CD14-positive monocyte (primary cell): ENCODE results near the gene CD226. TPM values are rescaled to one million over a fixed set of nuclear protein-coding genes. Genes with fewer than 3 reads are reported as not detected.

Source experiments
- DNase-seq, 3 donors: peaks; one replicate each; pipeline ENCODE4 v3.0.0-alpha.2; 2011 to 2022
- H2AFZ ChIP-seq: 2 replicates; pipeline ENCODE4 v1.6.0; 2012; ENCODE audit warnings: mild to moderate bottlenecking, low read depth, low read length, inconsistent platforms; ENCODE audit not compliant: insufficient read depth, poor library complexity, severe bottlenecking
- H3K27ac ChIP-seq, 2 donors: 1 replicate in 1 of 2; 2 replicates in 1 of 2; pipeline ENCODE4 v1.5.1; 2012 to 2013; ENCODE audit warnings: low read length in 2 of 2, control low read depth in 1 of 2, inconsistent platforms in 1 of 2, low read depth in 1 of 2, mild to moderate bottlenecking in 1 of 2
- H3K27me3 ChIP-seq, 2 donors: one replicate each; pipeline versions ENCODE4 v1.6.0 to v1.6.1; 2011 to 2013; ENCODE audit warnings: low read length in 2 of 2; ENCODE audit not compliant: control insufficient read depth in 2 of 2, insufficient read depth in 2 of 2
- H3K36me3 ChIP-seq, 2 donors: replicated peaks in 1 of 2; 1 replicate in 1 of 2; 2 replicates in 1 of 2; pipeline versions ENCODE4 v1.5.1 to v1.6.1; 2012 to 2013; ENCODE audit warnings: low read length in 2 of 2, control low read depth in 1 of 2, inconsistent platforms in 1 of 2, mild to moderate bottlenecking in 1 of 2; ENCODE audit not compliant: insufficient read depth in 2 of 2, control insufficient read depth in 1 of 2
- H3K4me1 ChIP-seq, 2 donors: 1 replicate in 1 of 2; 2 replicates in 1 of 2; pipeline versions ENCODE4 v1.5.1 to v1.6.1; 2012 to 2013; ENCODE audit warnings: low read length in 2 of 2, control low read depth in 1 of 2, inconsistent platforms in 1 of 2, mild to moderate bottlenecking in 1 of 2, moderate library complexity in 1 of 2; ENCODE audit not compliant: insufficient read depth in 2 of 2, control insufficient read depth in 1 of 2
- H3K4me2 ChIP-seq: replicated peaks from 2 replicates; pipeline ENCODE3; 2012; ENCODE audit warnings: low read length, moderate library complexity, mild to moderate bottlenecking; ENCODE audit not compliant: poor library complexity, severe bottlenecking; ENCODE audit errors: extremely low read depth
- H3K4me3 ChIP-seq, 3 experiments: fragments of 200-600 bp in 1 of 3; sonication (generic) in 1 of 3; replicated peaks in 1 of 3; 1 replicate in 2 of 3; 2 replicates in 1 of 3; pipeline ENCODE4 v1.5.1; 2011 to 2013; ENCODE audit warnings: low read length in 3 of 3, mild to moderate bottlenecking in 3 of 3, control low read depth in 2 of 3, low read depth in 2 of 3, inconsistent platforms in 1 of 3, moderate library complexity in 1 of 3
- H3K79me2 ChIP-seq: 2 replicates; pipeline ENCODE4 v1.6.0; 2012; ENCODE audit warnings: mild to moderate bottlenecking, control low read depth, inconsistent platforms, low read length, moderate library complexity; ENCODE audit not compliant: insufficient read depth
- H3K9ac ChIP-seq: 2 replicates; pipeline ENCODE4 v1.6.0; 2017; ENCODE audit warnings: low read length, mild to moderate bottlenecking; ENCODE audit not compliant: insufficient read depth, poor library complexity, severe bottlenecking
- H3K9me3 ChIP-seq, 2 donors: replicated peaks in 1 of 2; 1 replicate in 1 of 2; 2 replicates in 1 of 2; pipeline versions ENCODE4 v1.5.1 to v1.6.1; 2012 to 2013; ENCODE audit warnings: low read length in 2 of 2, control low read depth in 1 of 2; ENCODE audit not compliant: control insufficient read depth in 1 of 2, insufficient read depth in 1 of 2
- H4K20me1 ChIP-seq: 2 replicates; pipeline ENCODE4 v1.6.0; 2012; ENCODE audit warnings: mild to moderate bottlenecking, low read length, control low read depth, moderate library complexity; ENCODE audit not compliant: insufficient read depth
- H3K27ac Mint-ChIP-seq, 7 donors: one replicate each; pipeline ENCODE4 v1.8.0; 2020; ENCODE audit warnings: mild to moderate bottlenecking in 7 of 7, mixed read lengths in 7 of 7, moderate library complexity in 6 of 7, inconsistent platforms in 2 of 7
- H3K27me3 Mint-ChIP-seq, 3 donors: one replicate each; pipeline ENCODE4 v1.8.0; 2021 to 2022; ENCODE audit warnings: low read depth in 3 of 3, mild to moderate bottlenecking in 3 of 3, mixed read lengths in 3 of 3, moderate library complexity in 3 of 3, inconsistent platforms in 1 of 3
- H3K36me3 Mint-ChIP-seq, 2 donors: one replicate each; pipeline ENCODE4 v1.8.0; 2020; ENCODE audit warnings: mixed read lengths in 2 of 2, inconsistent platforms in 1 of 2, mild to moderate bottlenecking in 1 of 2
- H3K4me1 Mint-ChIP-seq: one replicate; pipeline ENCODE4 v1.8.0; 2020; ENCODE audit warnings: mild to moderate bottlenecking, mixed read lengths
- H3K4me3 Mint-ChIP-seq, 2 donors: one replicate each; pipeline ENCODE4 v1.8.0; 2020; ENCODE audit warnings: mild to moderate bottlenecking in 2 of 2, mixed read lengths in 2 of 2, moderate library complexity in 1 of 2
- H3K9me3 Mint-ChIP-seq, 7 donors: one replicate each; pipeline ENCODE4 v1.8.0; 2020 to 2022; ENCODE audit warnings: mixed read lengths in 7 of 7, mild to moderate bottlenecking in 6 of 7, moderate library complexity in 6 of 7, inconsistent platforms in 2 of 7
- WGBS: methylation state at CpG from one replicate; pipeline ENCODE4 v1.1.5; 2013; ENCODE audit warnings: missing lambda C conversion rate; ENCODE audit not compliant: insufficient coverage; 5-methylcytosine and 5-hydroxymethylcytosine counted together
- intact Hi-C, 2 donors: fragments of 100-400 bp; cut with micrococcal nuclease; formaldehyde crosslinking; loops; one replicate each; pipeline versions ENCODE4 v1.15.0 to v1.15.1; 2023
- polyA plus RNA-seq, 3 donors: library from polyadenylated mRNA; depleted of rRNA in 1 of 3; unstranded in 2 of 3; stranded (reverse) in 1 of 3; fragments of 300-500 nt in 2 of 3; fragments of >200 nt in 1 of 3; fragmentation: Illumina TruSeq in 2 of 3; gene quantifications; 1 replicate in 2 of 3; 2 replicates in 1 of 3; pipeline ENCODE4 v1.2.3, GENCODE V29; 2012 to 2021
- TF ChIP-seq, protein P1 (sequence below): fragments of 200-600 bp; IDR thresholded peaks from one replicate; pipeline ENCODE4 v1.8.0; 2022; ENCODE audit warnings: antibody characterized with exemption, mild to moderate bottlenecking

CD226 gene
- polyA plus RNA-seq, 3 donors = 0.53 to 1.1 (median 0.65) TPM

DNA sequence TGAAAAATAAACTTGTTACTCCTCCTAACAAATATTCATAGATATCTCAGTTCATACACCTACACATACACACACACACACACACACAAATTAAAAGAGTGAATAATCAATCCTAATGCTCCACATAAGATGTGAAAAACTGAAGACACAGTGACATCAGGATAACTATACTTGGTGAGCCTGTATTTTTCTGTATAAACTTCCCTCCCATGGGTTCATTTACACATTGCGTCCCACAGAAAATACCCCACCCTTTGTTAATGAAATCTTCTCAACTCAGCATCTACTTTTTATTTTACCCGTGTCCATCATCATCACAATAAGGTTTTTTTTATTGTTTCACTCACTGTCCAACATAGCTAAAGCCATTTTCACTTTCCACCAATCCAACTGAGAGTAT is 60.4 kb downstream of the CD226 start:
- H3K4me1 ChIP-seq = no peaks in the 10 kb centered on the region
- no peak for DNase-seq
- Mint-ChIP-seq H3K36me3 (no peaks in the 10 kb centered on the region), H3K4me1 (no peaks in the 10 kb centered on the region), H3K27ac (no peak overlapping the region), H3K4me3 (no peak overlapping the region), H3K9me3 (peaks cover 0 to 10% (median 4%) of the 10 kb centered on the region in 7 donors), H3K27me3 (peaks cover 0 to 2% (median 0%) of the 10 kb centered on the region in 3 donors)
- no peaks in the 10 kb centered on the region for H3K27me3 ChIP-seq
- H3K79me2 ChIP-seq = no peaks in the 10 kb centered on the region
- intact Hi-C loops = no loop called here
- H3K9ac ChIP-seq = no peak overlapping the region
- peaks cover 0 to 4% of the 10 kb centered on the region in 2 donors for H3K9me3 ChIP-seq
- H3K27ac ChIP-seq = no peak overlapping the region
- TF ChIP-seq, protein P1, sequence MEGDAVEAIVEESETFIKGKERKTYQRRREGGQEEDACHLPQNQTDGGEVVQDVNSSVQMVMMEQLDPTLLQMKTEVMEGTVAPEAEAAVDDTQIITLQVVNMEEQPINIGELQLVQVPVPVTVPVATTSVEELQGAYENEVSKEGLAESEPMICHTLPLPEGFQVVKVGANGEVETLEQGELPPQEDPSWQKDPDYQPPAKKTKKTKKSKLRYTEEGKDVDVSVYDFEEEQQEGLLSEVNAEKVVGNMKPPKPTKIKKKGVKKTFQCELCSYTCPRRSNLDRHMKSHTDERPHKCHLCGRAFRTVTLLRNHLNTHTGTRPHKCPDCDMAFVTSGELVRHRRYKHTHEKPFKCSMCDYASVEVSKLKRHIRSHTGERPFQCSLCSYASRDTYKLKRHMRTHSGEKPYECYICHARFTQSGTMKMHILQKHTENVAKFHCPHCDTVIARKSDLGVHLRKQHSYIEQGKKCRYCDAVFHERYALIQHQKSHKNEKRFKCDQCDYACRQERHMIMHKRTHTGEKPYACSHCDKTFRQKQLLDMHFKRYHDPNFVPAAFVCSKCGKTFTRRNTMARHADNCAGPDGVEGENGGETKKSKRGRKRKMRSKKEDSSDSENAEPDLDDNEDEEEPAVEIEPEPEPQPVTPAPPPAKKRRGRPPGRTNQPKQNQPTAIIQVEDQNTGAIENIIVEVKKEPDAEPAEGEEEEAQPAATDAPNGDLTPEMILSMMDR = no peak
- H3K36me3 ChIP-seq = no peaks in the 10 kb centered on the region
- H3K4me2 ChIP-seq = no peak overlapping the region
- no peak overlapping the region for H3K4me3 ChIP-seq
- no peak overlapping the region for H2AFZ ChIP-seq
- no peaks in the 10 kb centered on the region for H4K20me1 ChIP-seq
- WGBS = 100% methylated on average over 1 of the region's 2 CpGs

DNA sequence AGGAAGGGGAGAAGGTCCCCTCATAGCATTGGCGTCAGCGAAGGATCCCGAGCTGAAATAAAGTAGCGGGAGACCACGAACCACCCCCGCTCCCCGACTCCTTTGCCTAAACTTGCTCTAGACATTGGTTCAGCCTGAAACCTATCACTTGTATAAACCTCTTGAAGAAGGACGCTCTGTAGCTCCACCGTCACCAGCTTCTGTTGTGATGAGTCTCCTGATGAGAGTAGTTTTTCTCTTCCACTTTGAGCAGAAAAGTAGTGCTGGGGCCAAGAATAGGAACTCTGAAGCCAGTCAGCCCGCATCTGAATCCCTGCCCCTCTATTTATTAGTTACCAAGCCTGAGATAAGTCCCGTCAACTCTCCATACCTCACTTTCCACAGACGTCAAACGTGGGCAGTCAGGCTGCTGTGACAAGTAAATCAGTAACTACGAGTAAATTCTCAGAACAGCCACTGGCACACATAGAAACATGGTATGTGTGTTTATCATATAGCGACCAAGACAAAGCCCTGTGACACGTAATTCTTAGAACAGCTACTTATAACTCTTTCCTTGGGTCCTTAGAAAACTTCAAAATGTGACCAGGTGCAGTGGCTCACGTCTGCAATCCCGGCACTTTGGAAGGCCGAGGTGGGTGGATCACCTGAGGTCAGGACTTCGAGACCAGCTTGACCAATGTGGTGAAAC is 61.7 kb downstream of the CD226 start:
- no peak overlapping the region for H2AFZ ChIP-seq
- DNase-seq = no peak
- H3K4me1 Mint-ChIP-seq = no peaks in the 10 kb centered on the region

More for the DNA sequence above, 61.7 kb downstream of the CD226 start:
- no peak overlapping the region for H3K4me3 Mint-ChIP-seq
- peaks cover 0 to 9% (median 4%) of the 10 kb centered on the region in 7 donors for H3K9me3 Mint-ChIP-seq
- TF ChIP-seq, protein P1 = no peak
- Histone ChIP-seq H3K4me2 (no peak overlapping the region), H3K4me3 (no peak overlapping the region), H3K27me3 (no peaks in the 10 kb centered on the region), H3K27ac (no peak overlapping the region), H3K9me3 (peaks cover 0 to 4% of the 10 kb centered on the region in 2 donors), H3K36me3 (no peaks in the 10 kb centered on the region), H4K20me1 (no peaks in the 10 kb centered on the region), H3K79me2 (no peaks in the 10 kb centered on the region), H3K4me1 (no peaks in the 10 kb centered on the region), H3K9ac (no peak overlapping the region)
- H3K27me3 Mint-ChIP-seq = peaks cover 0 to 2% (median 0%) of the 10 kb centered on the region in 3 donors
- no peak overlapping the region for H3K27ac Mint-ChIP-seq
- 94% methylated on average over 7 of the region's 20 CpGs for WGBS
- no peaks in the 10 kb centered on the region for H3K36me3 Mint-ChIP-seq
- intact Hi-C loops = no loop called here
